ENCODE results near the gene EEF1A1. TPM values are rescaled to one million over a fixed set of nuclear protein-coding genes. Genes with fewer than 3 reads are reported as not detected.

EEF1A1 gene
- total and polyA plus RNA-seq, 2 donors (not counting 1 experiment from before 2014, with no cell fraction given), result 15,755 to 21,405 TPM

- H3K4me3 ChIP-seq (replicated peaks in 1 of 4; ENCODE audit: control extremely low read depth in 1 of 4, insufficient read depth in 1 of 4, low read depth in 3 of 4, low read length in 4 of 4), result peak overlapping the region; percentile 35 to 60 (median 48)
- H3K79me2 ChIP-seq (ENCODE audit: control insufficient read depth, insufficient read depth, low read length), result peaks cover 21% of the 10 kb centered on the region
- H3K9ac ChIP-seq (ENCODE audit: insufficient read depth, low read length), result peak overlapping the region; percentile 66
- peak overlapping the region; percentile 82 for H3K4me2 ChIP-seq (ENCODE audit: extremely low read depth, insufficient read depth, low read length)
- no peaks in the 10 kb centered on the region for H3K9me3 ChIP-seq (ENCODE audit: control insufficient read depth, insufficient read depth, low read depth, low read length)
- H4K20me1 ChIP-seq (ENCODE audit: control insufficient read depth, extremely low read depth, insufficient read depth, low read length), result no peaks in the 10 kb centered on the region
- TF ChIP-seq EZH2 (IDR thresholded peaks at IDR 0.05; ENCODE audit: low read length, missing control alignments), result no peak
- TF ChIP-seq CTCF (conservative IDR thresholded peaks at IDR 0.05 in 1 of 2, IDR thresholded peaks at IDR 0.05 in 1 of 2; ENCODE audit: low read depth in 1 of 2, low read length in 2 of 2), result no peak
- H2AFZ ChIP-seq (ENCODE audit: low read length), result peak overlapping the region; percentile 84
- DNase-seq (ENCODE audit: low read depth in 2 of 2), result peak; percentile 39 to 57
- H3K4me1 ChIP-seq (ENCODE audit: control insufficient read depth, extremely low read depth, insufficient read depth, low read length), result peaks cover 3% of the 10 kb centered on the region
- peak overlapping the region; percentile 84 for H3K27ac ChIP-seq (ENCODE audit: insufficient read depth, low read length)
- H3K36me3 ChIP-seq (ENCODE audit: control insufficient read depth, insufficient read depth, low read length), result peaks cover 13% of the 10 kb centered on the region
- no peaks in the 10 kb centered on the region for H3K27me3 ChIP-seq (ENCODE audit: control insufficient read depth, insufficient read depth, low read length)
Measured at GRCh38 chr6:73523434-73524123, 2.7 kb upstream of the EEF1A1 start.

- Histone ChIP-seq H3K4me3 (replicated peaks in 1 of 4; ENCODE audit: control extremely low read depth in 1 of 4, insufficient read depth in 1 of 4, low read depth in 3 of 4, low read length in 4 of 4) (peak overlapping the region; percentile 56 to 100 (median 62)), H3K79me2 (ENCODE audit: control insufficient read depth, insufficient read depth, low read length) (peaks cover 36% of the 10 kb centered on the region), H3K36me3 (ENCODE audit: control insufficient read depth, insufficient read depth, low read length) (peaks cover 16% of the 10 kb centered on the region), H3K9me3 (ENCODE audit: control insufficient read depth, insufficient read depth, low read depth, low read length) (no peaks in the 10 kb centered on the region), H2AFZ (ENCODE audit: low read length) (peak overlapping the region; percentile 2), H3K27me3 (ENCODE audit: control insufficient read depth, insufficient read depth, low read length) (no peaks in the 10 kb centered on the region), H3K9ac (ENCODE audit: insufficient read depth, low read length) (peak overlapping the region; percentile 99), H4K20me1 (ENCODE audit: control insufficient read depth, extremely low read depth, insufficient read depth, low read length) (peaks cover 3% of the 10 kb centered on the region), H3K4me1 (ENCODE audit: control insufficient read depth, extremely low read depth, insufficient read depth, low read length) (peaks cover 6% of the 10 kb centered on the region), H3K27ac (ENCODE audit: insufficient read depth, low read length) (peak overlapping the region; percentile 100), H3K4me2 (ENCODE audit: extremely low read depth, insufficient read depth, low read length) (peak overlapping the region; percentile 88)
- DNase-seq (ENCODE audit: low read depth in 2 of 2), result peak; percentile 85 to 93
- TF ChIP-seq EZH2 (IDR thresholded peaks at IDR 0.05; ENCODE audit: low read length, missing control alignments) (no peak), CTCF (conservative IDR thresholded peaks at IDR 0.05 in 1 of 2, IDR thresholded peaks at IDR 0.05 in 1 of 2; ENCODE audit: low read depth in 1 of 2, low read length in 2 of 2) (no peak)
Measured at GRCh38 chr6:73521351-73521985, 636 bp upstream of the EEF1A1 start.

- DNase-seq (ENCODE audit: low read depth in 2 of 2), result peak; percentile 69 to 80
- H3K4me3 ChIP-seq (replicated peaks in 1 of 4; ENCODE audit: control extremely low read depth in 1 of 4, insufficient read depth in 1 of 4, low read depth in 3 of 4, low read length in 4 of 4), result peak overlapping the region; percentile 78 to 100 (median 90)
Measured at GRCh38 chr6:73519926-73520687, 725 bp downstream of the EEF1A1 start.

More at GRCh38 chr6:73519926-73520687, 725 bp downstream of the EEF1A1 start:
- Histone ChIP-seq H3K4me1 (ENCODE audit: control insufficient read depth, extremely low read depth, insufficient read depth, low read length) (peaks cover 9% of the 10 kb centered on the region), H3K27me3 (ENCODE audit: control insufficient read depth, insufficient read depth, low read length) (no peaks in the 10 kb centered on the region), H3K9ac (ENCODE audit: insufficient read depth, low read length) (peak overlapping the region; percentile 98), H3K9me3 (ENCODE audit: control insufficient read depth, insufficient read depth, low read depth, low read length) (no peaks in the 10 kb centered on the region), H4K20me1 (ENCODE audit: control insufficient read depth, extremely low read depth, insufficient read depth, low read length) (peaks cover 5% of the 10 kb centered on the region), H2AFZ (ENCODE audit: low read length) (no peak overlapping the region), H3K27ac (ENCODE audit: insufficient read depth, low read length) (peak overlapping the region; percentile 97), H3K36me3 (ENCODE audit: control insufficient read depth, insufficient read depth, low read length) (peaks cover 20% of the 10 kb centered on the region), H3K4me2 (ENCODE audit: extremely low read depth, insufficient read depth, low read length) (peak overlapping the region; percentile 96), H3K79me2 (ENCODE audit: control insufficient read depth, insufficient read depth, low read length) (peaks cover 41% of the 10 kb centered on the region)
- TF ChIP-seq EZH2 (IDR thresholded peaks at IDR 0.05; ENCODE audit: low read length, missing control alignments) (no peak), CTCF (conservative IDR thresholded peaks at IDR 0.05 in 1 of 2, IDR thresholded peaks at IDR 0.05 in 1 of 2; ENCODE audit: low read depth in 1 of 2, low read length in 2 of 2) (no peak)
